ENCODE results near the gene PSMB7. TPM values are rescaled to one million over a fixed set of nuclear protein-coding genes. Genes with fewer than 3 reads are reported as not detected.

PSMB7 gene
- total RNA-seq, 2 donors from 2014 or later: 150 to 158 TPM

DNA sequence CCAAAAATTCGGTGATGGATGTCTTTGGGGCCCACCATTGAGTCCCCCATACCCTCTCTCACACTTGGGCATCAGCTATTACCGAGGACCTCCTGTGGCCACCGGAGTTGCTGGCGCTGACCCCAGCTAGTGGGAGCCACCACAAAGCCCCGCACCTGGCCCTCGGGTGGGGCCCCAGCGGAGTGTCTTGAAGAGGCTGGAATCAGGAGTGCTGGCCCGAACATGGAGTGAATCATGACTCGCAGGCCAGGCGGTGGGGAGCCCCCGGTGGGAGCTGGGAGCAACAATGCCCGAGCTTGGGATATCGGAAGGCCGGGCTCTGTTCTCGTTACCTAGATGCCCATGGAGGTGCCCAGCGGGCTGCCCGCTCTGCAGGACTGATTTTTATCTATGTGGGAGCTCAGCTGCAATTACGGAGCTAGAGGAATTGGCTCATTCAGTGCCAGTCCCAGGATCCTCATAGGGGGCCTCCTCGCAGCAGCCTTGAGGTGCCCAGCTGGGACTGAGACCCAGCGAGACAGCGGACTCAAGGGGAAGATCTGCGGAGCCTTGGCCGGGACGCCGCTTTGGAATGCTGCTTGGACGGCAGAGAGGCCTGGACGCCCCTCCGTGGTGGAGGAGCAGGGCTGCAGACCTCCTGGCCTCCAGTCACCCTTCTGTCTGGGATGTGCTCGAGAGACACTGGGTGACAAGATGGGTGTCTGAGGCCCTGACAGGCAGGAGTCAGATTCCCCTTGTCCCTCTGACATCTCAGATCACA, 70.8 kb downstream of the PSMB7 start:
- intact Hi-C loops (cut with DNase I): no loop called here
- Histone ChIP-seq H3K4me3 (no peak overlapping the region), H3K27me3 (replicated peaks; ENCODE audit: insufficient read depth) (no peaks in the 10 kb centered on the region), H3K9me3 (no peaks in the 10 kb centered on the region), H3K27ac (no peak overlapping the region), H3K36me3 (peaks cover 0 to 3% of the 10 kb centered on the region in 2 donors), H3K4me1 (replicated peaks) (no peaks in the 10 kb centered on the region)
- no peak for DNase-seq (ENCODE audit: low spot score)
- TF ChIP-seq POLR2AphosphoS5 (IDR thresholded peaks at IDR 0.05) (no peak), POLR2A (IDR thresholded peaks at IDR 0.05) (no peak)
- TF ChIP-seq, protein P1, sequence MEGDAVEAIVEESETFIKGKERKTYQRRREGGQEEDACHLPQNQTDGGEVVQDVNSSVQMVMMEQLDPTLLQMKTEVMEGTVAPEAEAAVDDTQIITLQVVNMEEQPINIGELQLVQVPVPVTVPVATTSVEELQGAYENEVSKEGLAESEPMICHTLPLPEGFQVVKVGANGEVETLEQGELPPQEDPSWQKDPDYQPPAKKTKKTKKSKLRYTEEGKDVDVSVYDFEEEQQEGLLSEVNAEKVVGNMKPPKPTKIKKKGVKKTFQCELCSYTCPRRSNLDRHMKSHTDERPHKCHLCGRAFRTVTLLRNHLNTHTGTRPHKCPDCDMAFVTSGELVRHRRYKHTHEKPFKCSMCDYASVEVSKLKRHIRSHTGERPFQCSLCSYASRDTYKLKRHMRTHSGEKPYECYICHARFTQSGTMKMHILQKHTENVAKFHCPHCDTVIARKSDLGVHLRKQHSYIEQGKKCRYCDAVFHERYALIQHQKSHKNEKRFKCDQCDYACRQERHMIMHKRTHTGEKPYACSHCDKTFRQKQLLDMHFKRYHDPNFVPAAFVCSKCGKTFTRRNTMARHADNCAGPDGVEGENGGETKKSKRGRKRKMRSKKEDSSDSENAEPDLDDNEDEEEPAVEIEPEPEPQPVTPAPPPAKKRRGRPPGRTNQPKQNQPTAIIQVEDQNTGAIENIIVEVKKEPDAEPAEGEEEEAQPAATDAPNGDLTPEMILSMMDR (IDR thresholded peaks at IDR 0.05): no peak
- WGBS: 90% methylated on average over 29 of the region's 29 CpGs

DNA sequence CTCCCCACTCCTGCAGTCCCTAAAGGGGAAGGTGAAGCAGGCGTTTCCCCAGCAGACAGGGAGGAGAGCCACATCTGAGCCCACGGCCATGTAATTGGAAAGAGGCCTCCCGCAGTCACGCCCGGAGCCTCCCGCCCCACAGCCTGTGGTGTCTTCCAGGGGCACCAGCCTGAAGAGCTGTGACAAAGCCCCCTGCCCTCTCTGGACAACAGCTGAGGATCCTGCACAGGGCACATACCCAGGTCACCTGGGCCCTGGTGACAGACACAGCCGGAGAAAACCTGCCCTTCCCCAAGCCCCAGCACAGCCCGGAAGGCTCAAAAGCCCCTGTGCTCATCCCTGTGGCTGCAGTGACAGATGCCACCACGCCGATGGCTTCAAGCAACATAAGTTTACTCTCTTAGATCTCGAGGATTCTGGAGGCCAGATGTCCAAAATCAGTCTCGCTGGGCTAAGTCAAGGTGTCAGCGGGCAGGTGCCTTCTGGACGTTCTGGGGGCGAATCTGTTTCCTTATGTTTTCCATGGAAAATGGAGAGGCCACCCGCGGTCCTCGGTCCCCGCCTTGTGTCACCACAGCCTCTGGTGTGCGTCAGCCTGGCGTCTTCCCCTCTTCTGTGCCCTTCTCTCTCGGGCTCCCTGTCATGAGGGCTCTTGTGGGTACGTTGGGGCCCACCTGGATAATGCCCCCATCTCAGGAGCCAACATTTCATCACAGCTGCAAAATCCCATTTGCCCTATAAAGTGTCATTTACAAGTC, 71.5 kb downstream of the PSMB7 start:
- Histone ChIP-seq H3K4me3 (no peak overlapping the region), H3K36me3 (peaks cover 0 to 3% of the 10 kb centered on the region in 2 donors), H3K4me1 (replicated peaks) (no peaks in the 10 kb centered on the region), H3K9me3 (no peaks in the 10 kb centered on the region), H3K27ac (peak overlapping the region; percentile 8 to 65), H3K27me3 (replicated peaks; ENCODE audit: insufficient read depth) (no peaks in the 10 kb centered on the region)
- intact Hi-C loops (cut with DNase I): no loop called here
- no peak for DNase-seq (ENCODE audit: low spot score)
- TF ChIP-seq, protein P1 (IDR thresholded peaks at IDR 0.05): no peak
- TF ChIP-seq POLR2A (IDR thresholded peaks at IDR 0.05) (no peak), POLR2AphosphoS5 (IDR thresholded peaks at IDR 0.05) (no peak)
- WGBS: 76% methylated on average over 23 of the region's 23 CpGs

DNA sequence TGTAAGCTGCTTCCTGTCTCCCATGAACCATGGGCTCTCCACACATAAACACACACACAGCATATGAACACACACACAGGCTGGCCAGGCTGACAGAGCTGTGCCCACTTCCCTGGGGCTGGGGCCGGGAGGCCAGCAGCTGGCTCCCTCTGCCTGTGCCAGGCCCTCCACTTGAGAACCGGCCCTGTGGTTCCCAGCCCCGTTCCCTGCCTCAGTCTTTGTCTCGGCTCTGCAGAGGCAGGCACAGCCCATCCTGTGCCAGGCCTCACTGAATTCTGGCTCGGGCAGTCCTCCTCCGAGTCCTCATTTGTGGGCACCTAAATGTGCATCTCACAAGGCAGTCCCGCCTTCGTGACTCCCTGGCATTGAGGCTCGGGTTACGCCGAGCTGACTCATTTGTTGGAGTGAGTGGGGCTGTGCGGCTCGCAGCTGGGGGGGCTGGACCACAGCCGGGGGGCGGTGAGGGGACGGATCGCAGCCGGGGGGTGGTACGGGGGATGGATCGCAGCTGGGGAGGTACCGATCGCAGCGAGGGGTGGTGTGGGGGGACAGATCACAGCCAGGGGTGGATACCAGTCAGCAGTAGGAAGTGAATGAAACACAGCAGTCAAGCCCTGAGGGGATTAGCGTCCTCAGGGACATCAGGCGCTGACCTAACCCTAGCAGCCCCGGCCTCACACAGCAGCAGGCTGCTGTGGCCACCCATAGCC, 72.3 kb downstream of the PSMB7 start:
- Histone ChIP-seq H3K36me3 (peaks cover 0 to 3% of the 10 kb centered on the region in 2 donors), H3K9me3 (no peaks in the 10 kb centered on the region), H3K4me3 (no peak overlapping the region), H3K27ac (peak overlapping the region; percentile 39 to 65), H3K27me3 (replicated peaks; ENCODE audit: insufficient read depth) (no peaks in the 10 kb centered on the region), H3K4me1 (replicated peaks) (no peaks in the 10 kb centered on the region)
- intact Hi-C loops (cut with DNase I): no loop called here
- TF ChIP-seq POLR2AphosphoS5 (IDR thresholded peaks at IDR 0.05) (peak; percentile 40), POLR2A (IDR thresholded peaks at IDR 0.05) (peak; percentile 29)
- TF ChIP-seq, protein P1 (IDR thresholded peaks at IDR 0.05): no peak
- 12% methylated on average over 26 of the region's 26 CpGs for WGBS
- DNase-seq (ENCODE audit: low spot score): peak; percentile 58

DNA sequence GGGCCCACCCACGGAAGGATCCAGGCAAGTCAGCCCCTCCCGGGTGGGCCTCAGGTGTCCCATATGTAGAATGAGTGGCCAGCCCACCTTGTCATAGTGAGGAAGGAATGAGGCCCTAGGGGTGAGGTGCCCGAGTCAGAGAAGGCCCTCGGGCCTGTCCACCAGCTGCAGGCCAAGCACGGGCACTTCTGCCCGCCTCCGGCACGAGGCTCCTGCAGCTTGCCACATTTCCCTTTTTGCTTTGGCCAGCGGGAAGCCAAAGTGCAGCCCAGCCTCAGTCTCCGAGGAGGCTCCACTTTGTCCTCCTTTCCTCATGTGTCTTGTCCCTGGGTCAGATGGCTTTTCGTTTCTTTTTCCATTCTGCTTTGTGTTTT, 72.9 kb downstream of the PSMB7 start:
- TF ChIP-seq POLR2AphosphoS5 (IDR thresholded peaks at IDR 0.05) (no peak), POLR2A (IDR thresholded peaks at IDR 0.05) (no peak)
- TF ChIP-seq, protein P1 (IDR thresholded peaks at IDR 0.05): no peak
- Histone ChIP-seq H3K4me3 (no peak overlapping the region), H3K27me3 (replicated peaks; ENCODE audit: insufficient read depth) (no peaks in the 10 kb centered on the region), H3K36me3 (peaks cover 0 to under 1% of the 10 kb centered on the region in 2 donors), H3K9me3 (no peaks in the 10 kb centered on the region), H3K4me1 (replicated peaks) (no peaks in the 10 kb centered on the region), H3K27ac (peak overlapping the region; percentile 39 to 65)
- WGBS: 84% methylated on average over 11 of the region's 11 CpGs
- intact Hi-C loops (cut with DNase I): no loop called here
- no peak for DNase-seq (ENCODE audit: low spot score)
